Hepatocyte (in vitro differentiated cells): ENCODE measurements around the gene CRACDL.

Experiments
- EZH2 ChIP-seq: fragments of 200-600 bp; sonication (generic); IDR thresholded peaks from 2 replicates; pipeline ENCODE4 v1.6.1; 2016; ENCODE audit warnings: antibody characterized with exemption, mild to moderate bottlenecking, borderline replicate concordance
- TF ChIP-seq, protein P1 (sequence below): fragments of 200-600 bp; sonication (generic); IDR thresholded peaks from 2 replicates; pipeline ENCODE4 v1.5.1; 2016; ENCODE audit warnings: antibody characterized with exemption, mild to moderate bottlenecking; ENCODE audit not compliant: poor library complexity

DNA sequence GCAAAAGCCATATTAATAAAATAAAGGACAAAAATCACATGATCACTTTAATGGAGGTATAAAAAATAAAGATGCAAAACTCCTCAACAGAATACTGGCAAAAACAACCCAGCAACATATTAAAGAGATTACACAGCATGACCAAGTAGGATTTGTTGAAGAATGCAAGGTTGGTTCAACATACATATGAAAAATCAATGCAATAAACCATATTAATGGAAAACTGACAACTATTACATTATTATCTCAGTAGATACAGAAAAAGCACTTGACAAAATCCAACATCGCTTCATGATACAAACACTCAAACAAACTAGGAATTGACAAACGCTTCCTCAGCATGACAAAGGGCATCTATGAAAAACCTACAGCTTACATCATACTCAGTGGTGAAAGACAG, 76.7 kb downstream of the CRACDL start:
- TF ChIP-seq, protein P1, sequence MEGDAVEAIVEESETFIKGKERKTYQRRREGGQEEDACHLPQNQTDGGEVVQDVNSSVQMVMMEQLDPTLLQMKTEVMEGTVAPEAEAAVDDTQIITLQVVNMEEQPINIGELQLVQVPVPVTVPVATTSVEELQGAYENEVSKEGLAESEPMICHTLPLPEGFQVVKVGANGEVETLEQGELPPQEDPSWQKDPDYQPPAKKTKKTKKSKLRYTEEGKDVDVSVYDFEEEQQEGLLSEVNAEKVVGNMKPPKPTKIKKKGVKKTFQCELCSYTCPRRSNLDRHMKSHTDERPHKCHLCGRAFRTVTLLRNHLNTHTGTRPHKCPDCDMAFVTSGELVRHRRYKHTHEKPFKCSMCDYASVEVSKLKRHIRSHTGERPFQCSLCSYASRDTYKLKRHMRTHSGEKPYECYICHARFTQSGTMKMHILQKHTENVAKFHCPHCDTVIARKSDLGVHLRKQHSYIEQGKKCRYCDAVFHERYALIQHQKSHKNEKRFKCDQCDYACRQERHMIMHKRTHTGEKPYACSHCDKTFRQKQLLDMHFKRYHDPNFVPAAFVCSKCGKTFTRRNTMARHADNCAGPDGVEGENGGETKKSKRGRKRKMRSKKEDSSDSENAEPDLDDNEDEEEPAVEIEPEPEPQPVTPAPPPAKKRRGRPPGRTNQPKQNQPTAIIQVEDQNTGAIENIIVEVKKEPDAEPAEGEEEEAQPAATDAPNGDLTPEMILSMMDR: no peak
- TF ChIP-seq EZH2: no peak
